NCI-H2196 treated with DMSO at 0.1 percent for 48 hours (cell line): ENCODE results near the gene MIS12.

Experiments
- DNase-seq: peaks from one replicate; lab custom pipeline; 2025; ENCODE audit not compliant: unreplicated experiment; lab: John Stamatoyannopoulos, UW

Gene MIS12

GRCh38 chr17:5532581-5532980 is 46.2 kb downstream of the MIS12 start:
- DNase-seq: no peak

- no peak for DNase-seq
Observed at GRCh38 chr17:5533486-5534315, 47.3 kb downstream of the MIS12 start.

DNA sequence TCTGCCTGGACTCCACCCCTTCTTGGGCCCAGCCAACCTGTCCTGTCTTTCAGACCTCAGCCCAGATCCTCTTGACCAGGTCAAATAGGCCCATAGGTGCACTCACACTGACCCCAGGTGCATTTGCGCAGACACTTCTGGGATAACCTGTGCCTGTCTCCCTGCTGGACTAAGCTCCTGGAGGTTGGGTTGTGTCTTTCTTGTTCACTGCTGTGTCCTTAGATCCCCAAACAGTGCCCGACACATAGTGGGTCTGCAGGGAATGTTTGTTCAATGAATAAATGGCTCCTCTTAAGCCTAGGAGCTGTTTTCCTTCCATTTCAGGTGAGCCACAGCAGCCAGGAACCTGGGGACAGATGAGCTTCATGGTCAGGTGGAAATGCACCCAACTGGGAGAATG is 49.1 kb downstream of the MIS12 start:
- no peak for DNase-seq

GRCh38 chr17:5536866-5537650 is 50.7 kb downstream of the MIS12 start:
- no peak for DNase-seq

GRCh38 chr17:5539286-5539685 is 52.9 kb downstream of the MIS12 start:
- DNase-seq: no peak

GRCh38 chr17:5540321-5540720 is 54.0 kb downstream of the MIS12 start:
- no peak for DNase-seq
